ENCODE results near the gene TP53BP2.

DNA sequence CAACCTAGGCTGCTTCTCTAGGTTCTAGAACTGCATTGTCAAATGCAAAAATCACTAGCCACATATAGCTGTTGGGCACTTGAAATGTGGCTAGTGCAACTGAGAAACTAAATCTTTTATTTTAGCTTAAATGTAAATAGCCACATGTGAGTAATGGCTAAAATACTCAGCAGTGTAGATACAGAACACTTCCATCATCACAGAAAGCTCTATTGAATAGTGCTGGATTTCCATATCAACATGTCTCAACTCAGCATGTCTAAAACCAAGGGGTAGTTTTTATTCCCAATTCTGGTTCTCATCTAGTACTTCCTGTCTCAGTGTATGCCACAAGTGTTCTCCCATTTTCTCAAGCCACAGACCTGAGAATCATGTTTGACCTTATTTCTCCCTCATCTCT lies 7.5 kb upstream of the TP53BP2 start:
- TF ChIP-seq, protein P1, sequence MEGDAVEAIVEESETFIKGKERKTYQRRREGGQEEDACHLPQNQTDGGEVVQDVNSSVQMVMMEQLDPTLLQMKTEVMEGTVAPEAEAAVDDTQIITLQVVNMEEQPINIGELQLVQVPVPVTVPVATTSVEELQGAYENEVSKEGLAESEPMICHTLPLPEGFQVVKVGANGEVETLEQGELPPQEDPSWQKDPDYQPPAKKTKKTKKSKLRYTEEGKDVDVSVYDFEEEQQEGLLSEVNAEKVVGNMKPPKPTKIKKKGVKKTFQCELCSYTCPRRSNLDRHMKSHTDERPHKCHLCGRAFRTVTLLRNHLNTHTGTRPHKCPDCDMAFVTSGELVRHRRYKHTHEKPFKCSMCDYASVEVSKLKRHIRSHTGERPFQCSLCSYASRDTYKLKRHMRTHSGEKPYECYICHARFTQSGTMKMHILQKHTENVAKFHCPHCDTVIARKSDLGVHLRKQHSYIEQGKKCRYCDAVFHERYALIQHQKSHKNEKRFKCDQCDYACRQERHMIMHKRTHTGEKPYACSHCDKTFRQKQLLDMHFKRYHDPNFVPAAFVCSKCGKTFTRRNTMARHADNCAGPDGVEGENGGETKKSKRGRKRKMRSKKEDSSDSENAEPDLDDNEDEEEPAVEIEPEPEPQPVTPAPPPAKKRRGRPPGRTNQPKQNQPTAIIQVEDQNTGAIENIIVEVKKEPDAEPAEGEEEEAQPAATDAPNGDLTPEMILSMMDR (IDR thresholded peaks at IDR 0.05 in 2 of 3, conservative IDR thresholded peaks at IDR 0.05 in 1 of 3; ENCODE audit: borderline replicate concordance in 1 of 3, insufficient read depth in 1 of 3, low read depth in 2 of 3, low read length in 2 of 3), result no peak
- TF ChIP-seq POLR2A (IDR thresholded peaks at IDR 0.05; ENCODE audit: borderline replicate concordance, extremely low read depth, insufficient read depth, insufficient read length), result no peak
- no peak for TF ChIP-seq SP1 (IDR thresholded peaks at IDR 0.05; ENCODE audit: low read depth)

Measured in HCT116 (cell line).